Ovary (tissue), 9 donors: ENCODE measurements around the gene BTBD17. TPM values are rescaled to one million over a fixed set of nuclear protein-coding genes. Genes with fewer than 3 reads are reported as not detected.

Experiments
- DNase-seq, 5 donors: peaks; one replicate each; pipeline ENCODE4 v3.0.0-alpha.2; 2019 to 2020
- H3K27ac ChIP-seq, 2 donors: fragments of 200-600 bp; one replicate each; pipeline versions ENCODE4 v1.5.1 to v1.8.0; 2019 to 2022
- H3K27me3 ChIP-seq: fragments of 200-600 bp; one replicate; pipeline ENCODE4 v1.8.0; 2022
- H3K36me3 ChIP-seq: fragments of 200-600 bp; sonication (generic); one replicate; pipeline ENCODE4 v1.5.1; 2019
- H3K4me1 ChIP-seq: one replicate; pipeline ENCODE4 v1.8.1; 2013; ENCODE audit warnings: mild to moderate bottlenecking, moderate library complexity; ENCODE audit not compliant: insufficient read depth
- H3K4me3 ChIP-seq: fragments of 200-600 bp; sonication (generic); one replicate; pipeline ENCODE4 v1.5.1; 2017
- H3K9me3 ChIP-seq, 2 donors: fragments of 200-600 bp in 1 of 2; sonication (generic) in 1 of 2; one replicate each; pipeline versions ENCODE4 v1.5.1 to v1.8.1; 2013 to 2019; ENCODE audit warnings: mild to moderate bottlenecking in 1 of 2, moderate library complexity in 1 of 2
- CTCF ChIP-seq, 3 donors: fragments of 450-650 bp in 2 of 3; fragments of 200-600 bp in 1 of 3; IDR thresholded peaks; one replicate each; pipeline versions ENCODE4 v1.5.1 to v1.8.0; 2016 to 2022; ENCODE audit warnings: antibody characterized with exemption in 3 of 3, mild to moderate bottlenecking in 1 of 3
- EP300 ChIP-seq: sonication (generic); formaldehyde crosslinking; IDR thresholded peaks from one replicate; pipeline ENCODE4 v1.6.1; 2017; ENCODE audit warnings: antibody characterized with exemption
- POLR2A ChIP-seq: fragments of 450-650 bp; IDR thresholded peaks from one replicate; pipeline ENCODE4 v1.6.1; 2017; ENCODE audit warnings: antibody characterized with exemption, mild to moderate bottlenecking, moderate library complexity
- WGBS, 3 donors: extraction: QIAGEN DNeasy Blood & Tissue Kit in 1 of 3; methylation state at CpG; one replicate each; pipeline versions ENCODE4 v1.1.5 to v1.1.7; 2013 to 2017; 5-methylcytosine and 5-hydroxymethylcytosine counted together
- intact Hi-C, 4 donors: fragments of 100-400 bp; cut with DNase I; formaldehyde crosslinking; loops; one replicate each; pipeline versions ENCODE4 v1.11.0 to v1.15.1; 2022 to 2023
- polyA plus RNA-seq, 2 donors: library from polyadenylated mRNA; stranded (reverse); fragments of 200-250 nt in 1 of 2; fragments of 350-450 nt in 1 of 2; fragmentation: Illumina TruSeq in 1 of 2; extraction: RNeasy Lipid Tissue Mini Kit (QIAGEN cat#74804) in 1 of 2; gene quantifications; one replicate each; pipeline ENCODE4 v1.2.3, GENCODE V29; 2013 to 2014
- total RNA-seq, 7 donors: library from RNA; depleted of rRNA in 2 of 7; stranded (reverse); fragments of >200 nt in 2 of 7; fragmentation: NEBNext Ultra II Directional in 3 of 7; extraction: Animal tissue kit (Norgen Biotek cat#: 25700) in 3 of 7; gene quantifications; one replicate each; pipeline versions ENCODE4 v1.1.0 to v1.2.4, GENCODE V29; 2016 to 2023
- donor health status: DM: no; HTN: no; CAD: no; lungs with moderate emphysema.
- donor health status: DM: no; HTN: no; CAD: no.
- donor health status: Bipolar disorder and iron deficiency.
- donor health status: DM: yes; HTN: yes; CAD: no.
- donor health status: DM: no; HTN: no; CAD: no.
- donor health status: DM: yes; HTN: yes; CAD: no.

Gene BTBD17
- total and polyA plus RNA-seq, 9 donors, result not detected

GRCh38 chr17:74340470-74341023, 21.1 kb downstream of the BTBD17 start:
- no peak for TF ChIP-seq POLR2A
- TF ChIP-seq CTCF (IDR thresholded peaks at IDR 0.05), result no peak
- no peak for TF ChIP-seq EP300
- Histone ChIP-seq H3K27ac (no peak overlapping the region), H3K4me1 (no peaks in the 10 kb centered on the region), H3K9me3 (no peaks in the 10 kb centered on the region), H3K4me3 (no peak overlapping the region), H3K27me3 (no peaks in the 10 kb centered on the region), H3K36me3 (no peaks in the 10 kb centered on the region)
- intact Hi-C loops, result no loop called here
- WGBS, 3 donors, result 38 to 59% (median 42%) methylated on average over 13 of the region's 13 CpGs
- no peak for DNase-seq

- Histone ChIP-seq H3K4me1 (no peaks in the 10 kb centered on the region), H3K4me3 (no peak overlapping the region), H3K9me3 (peaks cover 0 to 3% of the 10 kb centered on the region in 2 donors), H3K36me3 (no peaks in the 10 kb centered on the region), H3K27me3 (no peaks in the 10 kb centered on the region), H3K27ac (no peak overlapping the region)
- intact Hi-C loops, result no loop called here
- DNase-seq, result no peak
- WGBS, 3 donors, result 78 to 82% (median 78%) methylated on average over 19 of the region's 19 CpGs
- TF ChIP-seq EP300, result no peak
- TF ChIP-seq POLR2A, result no peak
- no peak for TF ChIP-seq CTCF (IDR thresholded peaks at IDR 0.05)
These were observed 22.0 kb downstream of the BTBD17 start for GRCh38 chr17:74339537-74340195.

GRCh38 chr17:74337834-74338500, 23.7 kb downstream of the BTBD17 start:
- Histone ChIP-seq H3K4me1 (no peaks in the 10 kb centered on the region), H3K36me3 (no peaks in the 10 kb centered on the region), H3K27me3 (no peaks in the 10 kb centered on the region), H3K4me3 (no peak overlapping the region), H3K27ac (no peak overlapping the region), H3K9me3 (peaks cover 0 to 5% of the 10 kb centered on the region in 2 donors)
- DNase-seq, result no peak
- intact Hi-C loops, result no loop called here
- TF ChIP-seq CTCF (IDR thresholded peaks at IDR 0.05) (no peak), POLR2A (no peak), EP300 (no peak)
- whole genome bisulfite sequencing, 3 donors, result 49 to 65% (median 52%) methylated on average over 11 to 12 of the region's 12 CpGs

- DNase-seq, result no peak
- no peaks in the 10 kb centered on the region for H3K27me3 ChIP-seq
- no peak overlapping the region for H3K27ac ChIP-seq
- no peaks in the 10 kb centered on the region for H3K4me1 ChIP-seq
- H3K36me3 ChIP-seq, result no peaks in the 10 kb centered on the region
- H3K9me3 ChIP-seq, result peaks cover 0 to 5% of the 10 kb centered on the region in 2 donors
- no peak overlapping the region for H3K4me3 ChIP-seq
- no peak for TF ChIP-seq CTCF (IDR thresholded peaks at IDR 0.05)
- no peak for TF ChIP-seq POLR2A
- no peak for TF ChIP-seq EP300
- WGBS, 3 donors, result 72 to 79% (median 73%) methylated on average over 7 of the region's 7 CpGs
- intact Hi-C loops, result no loop called here
These were observed 25.4 kb downstream of the BTBD17 start for GRCh38 chr17:74336307-74336706.
